Tibial nerve (tissue), 4 donors: ENCODE measurements around the gene KRT80. TPM values are rescaled to one million over a fixed set of nuclear protein-coding genes. Genes with fewer than 3 reads are reported as not detected.

Source experiments
- DNase-seq, 2 donors: peaks; one replicate each; pipeline ENCODE4 v3.0.0-alpha.2; 2019; ENCODE audit warnings: low spot score in 2 of 2
- H3K27ac ChIP-seq, 4 donors: fragments of 200-600 bp; sonication (generic) in 3 of 4; one replicate each; pipeline ENCODE4 v1.5.1; 2017 to 2019; ENCODE audit warnings: mild to moderate bottlenecking in 1 of 4
- H3K27me3 ChIP-seq, 2 donors: fragments of 200-600 bp; sonication (generic) in 1 of 2; one replicate each; pipeline versions ENCODE4 v1.5.1 to v1.6.0; 2017 to 2019
- H3K36me3 ChIP-seq, 3 donors: fragments of 200-600 bp; sonication (generic); one replicate each; pipeline ENCODE4 v1.5.1; 2018 to 2019
- H3K4me1 ChIP-seq, 4 donors: fragments of 200-600 bp; sonication (generic) in 3 of 4; one replicate each; pipeline ENCODE4 v1.5.1; 2017 to 2019
- H3K4me3 ChIP-seq, 4 donors: fragments of 200-600 bp; sonication (generic) in 3 of 4; one replicate each; pipeline ENCODE4 v1.5.1; 2017 to 2019; ENCODE audit warnings: mild to moderate bottlenecking in 1 of 4, moderate library complexity in 1 of 4
- H3K9me3 ChIP-seq, 4 donors: fragments of 200-600 bp; sonication (generic) in 3 of 4; one replicate each; pipeline ENCODE4 v1.5.1; 2017 to 2019
- CTCF ChIP-seq, 5 experiments: fragments of 200-600 bp in 3 of 5; fragments of 450-650 bp in 2 of 5; sonication (generic) in 3 of 5; IDR thresholded peaks; one replicate each; pipeline ENCODE4 v1.5.1; 2016 to 2019; ENCODE audit warnings: antibody characterized with exemption in 5 of 5, mild to moderate bottlenecking in 3 of 5, moderate library complexity in 2 of 5
- EP300 ChIP-seq, 2 donors: sonication (generic); formaldehyde crosslinking; IDR thresholded peaks; one replicate each; pipeline ENCODE4 v1.6.1; 2017; ENCODE audit warnings: antibody characterized with exemption in 2 of 2, mild to moderate bottlenecking in 1 of 2
- POLR2A ChIP-seq, 2 donors: fragments of 450-650 bp; IDR thresholded peaks; one replicate each; pipeline ENCODE4 v1.6.1; 2017; ENCODE audit warnings: antibody characterized with exemption in 2 of 2, mild to moderate bottlenecking in 2 of 2, moderate library complexity in 2 of 2
- WGBS, 2 donors: methylation state at CpG; one replicate each; pipeline ENCODE4 v1.1.5; 2018; 5-methylcytosine and 5-hydroxymethylcytosine counted together
- total RNA-seq, 4 donors: library from RNA; depleted of rRNA; stranded (reverse); fragments of >200 nt; gene quantifications; one replicate each; pipeline ENCODE4 v1.1.0, GENCODE V29; 2016

Gene KRT80
- total RNA-seq, 4 donors from 2014 or later = not detected

- Histone ChIP-seq H3K27ac (no peak overlapping the region), H3K4me1 (peaks cover 0 to 30% (median 13%) of the 10 kb centered on the region in 4 donors), H3K9me3 (no peaks in the 10 kb centered on the region), H3K27me3 (peaks cover 0 to 3% of the 10 kb centered on the region in 2 donors), H3K36me3 (no peaks in the 10 kb centered on the region), H3K4me3 (no peak overlapping the region)
- WGBS, 2 donors = 84 to 87% methylated on average over 10 to 11 of the region's 13 CpGs
- no peak for DNase-seq
- TF ChIP-seq POLR2A (IDR thresholded peaks at IDR 0.05) = no peak
- no peak for TF ChIP-seq CTCF (IDR thresholded peaks at IDR 0.05)
- TF ChIP-seq EP300 (IDR thresholded peaks at IDR 0.05) = no peak
Observed at GRCh38 chr12:52200086-52200780, 8.4 kb upstream of the KRT80 start.

GRCh38 chr12:52199294-52199919, 7.6 kb upstream of the KRT80 start:
- 85 to 91% methylated on average over 8 of the region's 8 CpGs for WGBS, 2 donors
- peaks cover 0 to 30% (median 13%) of the 10 kb centered on the region in 4 donors for H3K4me1 ChIP-seq
- H3K27me3 ChIP-seq = peaks cover 0 to 3% of the 10 kb centered on the region in 2 donors
- no peaks in the 10 kb centered on the region for H3K9me3 ChIP-seq
- peak overlapping the region in 2 of 4 donors; percentile 34 to 52 for H3K27ac ChIP-seq
- no peaks in the 10 kb centered on the region for H3K36me3 ChIP-seq
- H3K4me3 ChIP-seq = no peak overlapping the region
- no peak for TF ChIP-seq POLR2A (IDR thresholded peaks at IDR 0.05)
- TF ChIP-seq CTCF (IDR thresholded peaks at IDR 0.05) = no peak
- TF ChIP-seq EP300 (IDR thresholded peaks at IDR 0.05) = no peak
- no peak for DNase-seq

GRCh38 chr12:52198454-52199215, 6.8 kb upstream of the KRT80 start:
- no peak for DNase-seq
- Histone ChIP-seq H3K4me1 (peaks cover 0 to 31% (median 12%) of the 10 kb centered on the region in 4 donors), H3K4me3 (no peak overlapping the region), H3K36me3 (no peaks in the 10 kb centered on the region), H3K27ac (peak overlapping the region in 3 of 4 donors; percentile 26 to 77 (median 52)), H3K9me3 (no peaks in the 10 kb centered on the region), H3K27me3 (peaks cover 0 to 3% of the 10 kb centered on the region in 2 donors)
- 76 to 77% methylated on average over 3 of the region's 5 CpGs for WGBS, 2 donors
- TF ChIP-seq CTCF (IDR thresholded peaks at IDR 0.05) (no peak), POLR2A (IDR thresholded peaks at IDR 0.05) (no peak), EP300 (IDR thresholded peaks at IDR 0.05) (no peak)

- DNase-seq = peak; percentile 24 to 57
Observed at GRCh38 chr12:52197371-52198231, 5.8 kb upstream of the KRT80 start.

More at GRCh38 chr12:52197371-52198231, 5.8 kb upstream of the KRT80 start:
- 67 to 72% methylated on average over 10 to 11 of the region's 11 CpGs for WGBS, 2 donors
- peaks cover 0 to 31% (median 6%) of the 10 kb centered on the region in 4 donors for H3K4me1 ChIP-seq
- H3K9me3 ChIP-seq = no peaks in the 10 kb centered on the region
- TF ChIP-seq CTCF (IDR thresholded peaks at IDR 0.05) (no peak), EP300 (IDR thresholded peaks at IDR 0.05) (no peak), POLR2A (IDR thresholded peaks at IDR 0.05) (no peak)
- no peaks in the 10 kb centered on the region for H3K36me3 ChIP-seq
- no peak overlapping the region for H3K4me3 ChIP-seq
- H3K27ac ChIP-seq = peak overlapping the region in 2 of 4 donors; percentile 52 to 77
- H3K27me3 ChIP-seq = peaks cover 0 to 3% of the 10 kb centered on the region in 2 donors
